ENCODE results near the gene NUDT16.

DNA sequence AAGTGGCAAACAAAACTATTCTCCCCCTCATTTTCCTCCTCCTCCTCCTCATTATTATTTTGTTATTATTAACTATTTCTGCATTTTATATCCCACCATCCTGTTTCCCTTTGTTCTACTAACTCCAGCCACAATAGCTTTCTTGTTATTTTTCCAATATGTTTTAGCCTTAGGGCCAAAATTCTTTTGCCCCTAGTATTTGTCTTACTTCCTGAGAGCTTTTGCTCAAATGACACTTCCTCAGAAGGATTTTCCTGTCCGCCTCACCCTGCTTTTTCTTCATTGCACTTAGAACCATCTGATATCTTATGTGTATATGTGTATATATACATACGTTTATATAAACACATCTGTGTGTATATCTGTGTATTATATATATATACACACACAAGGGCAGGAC, 32.7 kb upstream of the NUDT16 start:
- TF ChIP-seq, protein P1, sequence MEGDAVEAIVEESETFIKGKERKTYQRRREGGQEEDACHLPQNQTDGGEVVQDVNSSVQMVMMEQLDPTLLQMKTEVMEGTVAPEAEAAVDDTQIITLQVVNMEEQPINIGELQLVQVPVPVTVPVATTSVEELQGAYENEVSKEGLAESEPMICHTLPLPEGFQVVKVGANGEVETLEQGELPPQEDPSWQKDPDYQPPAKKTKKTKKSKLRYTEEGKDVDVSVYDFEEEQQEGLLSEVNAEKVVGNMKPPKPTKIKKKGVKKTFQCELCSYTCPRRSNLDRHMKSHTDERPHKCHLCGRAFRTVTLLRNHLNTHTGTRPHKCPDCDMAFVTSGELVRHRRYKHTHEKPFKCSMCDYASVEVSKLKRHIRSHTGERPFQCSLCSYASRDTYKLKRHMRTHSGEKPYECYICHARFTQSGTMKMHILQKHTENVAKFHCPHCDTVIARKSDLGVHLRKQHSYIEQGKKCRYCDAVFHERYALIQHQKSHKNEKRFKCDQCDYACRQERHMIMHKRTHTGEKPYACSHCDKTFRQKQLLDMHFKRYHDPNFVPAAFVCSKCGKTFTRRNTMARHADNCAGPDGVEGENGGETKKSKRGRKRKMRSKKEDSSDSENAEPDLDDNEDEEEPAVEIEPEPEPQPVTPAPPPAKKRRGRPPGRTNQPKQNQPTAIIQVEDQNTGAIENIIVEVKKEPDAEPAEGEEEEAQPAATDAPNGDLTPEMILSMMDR (optimal IDR thresholded peaks at IDR 0.05 in 1 of 3, IDR thresholded peaks at IDR 0.05 in 1 of 3, conservative IDR thresholded peaks at IDR 0.05 in 1 of 3; ENCODE audit: extremely low read depth in 1 of 3, insufficient read depth in 2 of 3, low read length in 3 of 3): no peak
- no peak for TF ChIP-seq EZH2 (IDR thresholded peaks at IDR 0.05; ENCODE audit: low read length)
